SK-N-MC (cell line): ENCODE measurements around the gene SGSM1.

Source experiments
- DNase-seq: peaks from one replicate; pipeline ENCODE4 v3.0.0-alpha.2; 2011; ENCODE audit warnings: low read depth, low spot score
- H3K27ac ChIP-seq: fragments of 200-600 bp; sonication (generic); 2 replicates; pipeline ENCODE4 v1.5.1; 2016; ENCODE audit warnings: mixed run types
- H3K36me3 ChIP-seq: fragments of 200-600 bp; sonication (generic); 2 replicates; pipeline ENCODE4 v1.6.1; 2017; ENCODE audit warnings: antibody characterized with exemption, low read length, mixed read lengths; ENCODE audit not compliant: insufficient read depth
- H3K4me3 ChIP-seq: fragments of 200-600 bp; sonication (generic); 2 replicates; pipeline ENCODE4 v1.5.1; 2016
- H3K9ac ChIP-seq: fragments of 200-600 bp; sonication (generic); 2 replicates; pipeline ENCODE4 v1.8.0; 2017; ENCODE audit warnings: mixed run types, mixed read lengths; ENCODE audit not compliant: insufficient read length
- H3K9me3 ChIP-seq: fragments of 200-600 bp; sonication (generic); 2 replicates; pipeline ENCODE4 v1.6.1; 2017; ENCODE audit warnings: low read depth, mild to moderate bottlenecking, antibody characterized with exemption, low read length, moderate library complexity, mixed read lengths
- EZH2 ChIP-seq: fragments of 200-600 bp; sonication (generic); IDR thresholded peaks from one replicate; pipeline ENCODE4 v1.6.1; 2017; ENCODE audit warnings: antibody characterized with exemption
- FOXP2 ChIP-seq: optimal IDR thresholded peaks from 2 replicates; pipeline ENCODE3; 2011; ENCODE audit warnings: mild to moderate bottlenecking, moderate library complexity; ENCODE audit not compliant: insufficient read depth; ENCODE audit errors: extremely low read length, control extremely low read depth
- POLR2AphosphoS5 ChIP-seq: IDR thresholded peaks from 2 replicates; pipeline ENCODE4 v1.6.1; 2012; ENCODE audit warnings: mild to moderate bottlenecking, low read depth, low read length, borderline replicate concordance

SGSM1 gene

DNA sequence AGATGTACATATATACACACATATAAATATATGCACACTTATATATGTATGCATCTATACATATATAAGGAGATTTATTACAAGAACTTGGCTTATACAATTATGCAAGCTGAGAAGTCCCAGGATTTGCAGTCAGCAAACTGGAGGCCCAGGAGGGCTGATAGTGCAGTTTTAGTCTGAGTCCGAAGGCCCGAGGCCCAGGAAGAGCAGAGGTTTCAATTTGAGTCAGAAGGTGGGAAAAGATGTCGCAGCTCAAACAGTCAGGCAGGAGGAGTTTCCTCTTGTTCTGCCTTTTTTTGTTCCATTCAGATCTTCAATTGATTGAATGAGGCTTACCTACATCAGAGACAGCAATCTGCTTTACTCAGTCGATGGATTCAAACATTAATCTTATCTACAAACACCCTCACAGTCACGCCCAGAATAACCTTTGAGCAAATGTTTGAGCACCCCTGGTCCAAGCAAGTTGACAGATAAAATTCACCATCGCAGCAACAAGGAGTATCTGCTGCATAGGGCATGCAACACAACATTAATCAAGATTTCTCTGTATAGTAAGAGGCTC lies 4.0 kb upstream of the SGSM1 start:
- Histone ChIP-seq H3K9ac (no peak overlapping the region), H3K36me3 (no peaks in the 10 kb centered on the region), H3K9me3 (no peaks in the 10 kb centered on the region), H3K4me3 (no peak overlapping the region), H3K27ac (no peak overlapping the region)
- no peak for DNase-seq
- TF ChIP-seq FOXP2 (no peak), POLR2AphosphoS5 (no peak), EZH2 (no peak)

- H3K27ac ChIP-seq, result no peak overlapping the region
- DNase-seq, result no peak
- no peak overlapping the region for H3K9ac ChIP-seq
- no peaks in the 10 kb centered on the region for H3K9me3 ChIP-seq
- TF ChIP-seq EZH2 (no peak), POLR2AphosphoS5 (no peak), FOXP2 (no peak)
- H3K36me3 ChIP-seq, result no peaks in the 10 kb centered on the region
- no peak overlapping the region for H3K4me3 ChIP-seq
Observed at GRCh38 chr22:24803064-24803542, 2.9 kb upstream of the SGSM1 start.

- no peaks in the 10 kb centered on the region for H3K9me3 ChIP-seq
- H3K27ac ChIP-seq, result no peak overlapping the region
- H3K4me3 ChIP-seq, result no peak overlapping the region
- no peak for TF ChIP-seq POLR2AphosphoS5
- TF ChIP-seq EZH2, result no peak
- no peak for TF ChIP-seq FOXP2
- no peak for DNase-seq
- H3K36me3 ChIP-seq, result no peaks in the 10 kb centered on the region
- no peak overlapping the region for H3K9ac ChIP-seq
Observed at GRCh38 chr22:24806663-24807001, 621 bp downstream of the SGSM1 start.

GRCh38 chr22:24807284-24807950 lies 1.4 kb downstream of the SGSM1 start:
- no peak overlapping the region for H3K9ac ChIP-seq
- no peaks in the 10 kb centered on the region for H3K36me3 ChIP-seq
- H3K4me3 ChIP-seq, result no peak overlapping the region
- no peak overlapping the region for H3K27ac ChIP-seq
- TF ChIP-seq FOXP2 (no peak), POLR2AphosphoS5 (no peak), EZH2 (no peak)
- DNase-seq, result no peak
- H3K9me3 ChIP-seq, result no peaks in the 10 kb centered on the region

DNA sequence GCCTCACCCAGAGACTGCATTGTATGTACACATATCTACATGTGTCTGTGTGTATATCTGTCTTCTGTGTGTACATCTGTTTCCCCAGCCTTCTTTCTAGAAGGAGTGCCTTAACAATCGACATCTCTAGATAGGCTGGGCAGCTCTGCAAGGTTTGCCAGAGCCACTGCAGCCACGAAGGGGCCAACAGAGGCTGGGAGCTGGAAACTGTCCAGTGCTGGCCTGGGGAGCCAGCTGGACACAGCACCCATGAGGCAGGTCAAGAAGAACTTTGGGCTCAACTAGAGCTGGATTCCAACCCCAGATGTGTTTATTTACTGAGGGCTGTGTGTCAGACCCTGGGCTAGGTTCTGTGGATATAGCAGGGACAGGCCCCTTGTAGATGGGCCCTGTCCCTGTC lies 3.3 kb downstream of the SGSM1 start:
- no peak overlapping the region for H3K9ac ChIP-seq
- TF ChIP-seq POLR2AphosphoS5, result no peak
- no peak overlapping the region for H3K27ac ChIP-seq
- no peaks in the 10 kb centered on the region for H3K9me3 ChIP-seq
- no peak for DNase-seq
- H3K4me3 ChIP-seq, result no peak overlapping the region
- no peaks in the 10 kb centered on the region for H3K36me3 ChIP-seq

DNA sequence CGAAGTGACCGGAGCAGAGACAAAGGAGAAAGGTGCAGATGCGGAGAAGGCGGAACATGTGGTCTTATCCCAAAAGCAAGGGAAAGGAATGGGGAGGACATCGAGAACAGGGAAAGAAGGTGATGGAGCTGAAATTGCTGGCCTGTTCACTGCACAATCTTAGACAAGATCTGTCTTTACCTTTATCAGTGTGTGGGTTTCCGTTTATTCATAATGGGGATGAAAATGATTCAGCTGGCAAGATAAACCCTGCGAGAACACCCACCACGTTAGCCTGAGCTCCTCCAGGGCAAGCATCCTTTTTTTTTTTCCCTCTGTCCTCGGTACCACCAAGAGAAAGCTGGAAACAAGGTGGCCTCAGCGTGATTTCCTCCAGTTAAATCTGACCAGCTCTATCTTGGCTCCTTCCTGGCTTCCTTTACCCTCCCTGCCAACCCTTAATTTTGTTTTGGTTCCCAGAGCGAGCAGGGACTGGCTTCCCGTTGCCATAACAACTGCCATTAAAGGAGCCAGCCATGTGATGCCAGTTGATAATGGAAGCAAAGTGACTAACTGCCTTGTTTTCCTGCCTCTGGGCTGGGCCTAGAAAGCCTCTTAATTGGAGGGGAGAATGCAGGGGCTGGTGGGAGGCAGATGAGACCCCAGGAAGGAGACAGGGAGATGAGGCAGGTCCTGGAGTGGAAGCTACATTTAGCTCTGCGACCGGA lies 4.2 kb downstream of the SGSM1 start:
- H3K4me3 ChIP-seq, result no peak overlapping the region
- TF ChIP-seq FOXP2 (no peak), EZH2 (no peak), POLR2AphosphoS5 (no peak)
- no peaks in the 10 kb centered on the region for H3K9me3 ChIP-seq
- no peak overlapping the region for H3K27ac ChIP-seq
- DNase-seq, result no peak
- H3K36me3 ChIP-seq, result no peaks in the 10 kb centered on the region
- H3K9ac ChIP-seq, result no peak overlapping the region

- no peak for TF ChIP-seq EZH2
- no peak for TF ChIP-seq POLR2AphosphoS5
- no peak for TF ChIP-seq FOXP2
- no peak overlapping the region for H3K27ac ChIP-seq
- no peak for DNase-seq
Observed at GRCh38 chr22:24812950-24813775, 7.2 kb downstream of the SGSM1 start.

GRCh38 chr22:24813861-24814770 lies 8.1 kb downstream of the SGSM1 start:
- H3K27ac ChIP-seq, result no peak overlapping the region
- DNase-seq, result no peak
- H3K4me3 ChIP-seq, result no peak overlapping the region
- H3K9me3 ChIP-seq, result no peaks in the 10 kb centered on the region
- H3K9ac ChIP-seq, result no peak overlapping the region
- TF ChIP-seq POLR2AphosphoS5, result no peak
- no peak for TF ChIP-seq EZH2
- no peaks in the 10 kb centered on the region for H3K36me3 ChIP-seq

More at GRCh38 chr22:24812950-24813775, 7.2 kb downstream of the SGSM1 start:
- H3K36me3 ChIP-seq, result no peaks in the 10 kb centered on the region
- H3K9ac ChIP-seq, result no peak overlapping the region
- no peaks in the 10 kb centered on the region for H3K9me3 ChIP-seq
- no peak overlapping the region for H3K4me3 ChIP-seq
